IPS-NIHi7 (cell line): ENCODE measurements around the gene RAB3A.
"Not testable (repeated sequence)": the region's sequence is repeated elsewhere in the genome, so short reads cannot be mapped to it uniquely, and the experiment has no call there.

ENCODE experiments used
- DNase-seq: peaks from one replicate; pipeline ENCODE4 v3.0.0; 2012; ENCODE audit warnings: mixed read lengths; ENCODE audit errors: extremely low spot score

The RAB3A gene

GRCh38 chr19:18168673-18169381, 35.0 kb downstream of the RAB3A start:
- DNase-seq, result no peak

DNA sequence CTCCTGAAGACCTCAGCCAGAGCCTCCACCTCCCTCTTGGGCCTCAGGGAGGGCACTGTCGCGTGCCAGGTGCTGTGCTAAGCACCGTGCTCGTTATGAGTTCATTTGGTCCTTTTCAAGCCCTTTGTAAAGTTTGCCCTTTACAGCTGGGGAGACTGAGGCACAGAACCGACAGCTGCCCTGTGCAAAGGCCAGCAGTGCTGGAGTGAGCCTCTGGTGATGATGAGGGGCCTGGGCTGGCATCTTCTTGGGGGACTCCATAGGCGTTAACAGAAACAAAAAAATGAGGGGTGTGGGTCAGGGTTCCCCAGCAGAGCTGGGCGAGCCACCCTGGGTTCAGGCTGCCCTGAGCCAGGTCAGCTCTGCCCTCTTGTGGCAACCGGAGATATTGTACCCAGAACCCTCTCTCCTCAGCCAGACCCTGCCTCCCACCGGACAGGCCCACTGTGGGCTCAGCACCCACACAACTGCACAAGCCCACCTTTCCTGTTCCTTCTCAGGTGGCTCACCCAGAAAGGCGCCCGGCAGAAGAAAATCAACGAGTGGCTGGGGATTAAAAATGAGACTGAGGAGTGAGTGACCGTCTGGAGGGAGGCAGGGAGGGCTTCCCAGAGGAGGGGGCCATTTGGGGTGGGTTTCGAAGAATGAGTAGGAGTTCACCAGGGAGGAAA, 35.7 kb downstream of the RAB3A start:
- DNase-seq, result peak; percentile 87

DNA sequence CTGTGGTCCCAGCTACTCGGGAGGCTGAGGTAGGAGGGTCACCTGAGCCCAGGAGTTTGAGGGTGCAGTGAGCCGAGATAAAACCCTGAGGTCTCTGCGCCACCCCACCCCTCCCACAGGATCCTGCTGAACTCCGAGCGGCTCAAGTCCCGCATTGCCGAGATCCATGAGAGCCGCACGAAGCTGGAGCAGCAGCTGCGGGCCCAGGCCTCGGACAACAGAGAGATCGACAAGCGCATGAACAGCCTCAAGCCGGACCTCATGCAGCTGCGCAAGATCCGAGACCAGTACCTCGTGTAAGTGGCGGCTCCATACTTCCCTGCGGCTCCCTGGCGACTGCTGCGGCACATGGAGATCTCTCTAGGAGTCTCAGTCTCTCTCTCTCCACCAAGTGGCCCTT, 36.8 kb downstream of the RAB3A start:
- DNase-seq, result no peak

GRCh38 chr19:18165794-18166544, 37.9 kb downstream of the RAB3A start:
- DNase-seq, result no peak

GRCh38 chr19:18164072-18164471, 39.8 kb downstream of the RAB3A start:
- no peak for DNase-seq

GRCh38 chr19:18161636-18162002, 42.2 kb downstream of the RAB3A start:
- DNase-seq, result no peak

- DNase-seq, result peak; percentile 95
Observed at GRCh38 chr19:18160971-18161635, 42.7 kb downstream of the RAB3A start.

DNA sequence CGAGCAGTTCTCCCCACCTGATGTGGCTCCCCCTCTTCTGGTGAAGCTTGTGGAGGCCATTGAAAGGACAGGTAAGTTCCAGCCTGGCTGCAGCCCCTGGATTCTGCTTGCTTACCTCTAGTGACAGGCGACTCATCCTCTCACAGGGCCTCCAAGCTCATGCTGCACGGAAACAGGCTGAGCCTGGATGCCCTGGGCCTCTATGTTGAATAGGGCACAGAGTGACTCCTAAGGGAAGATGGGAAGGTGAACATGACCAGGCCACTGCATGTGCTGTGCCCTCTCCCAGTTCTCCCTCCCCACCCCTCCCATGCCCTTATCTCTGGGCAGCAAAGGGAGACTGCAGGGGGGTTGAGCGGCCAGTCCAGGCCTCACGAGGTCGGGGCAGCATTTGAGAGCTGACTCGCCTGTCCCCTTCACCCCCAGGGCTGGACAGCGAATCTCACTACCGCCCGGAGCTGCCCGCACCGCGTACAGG, 43.3 kb downstream of the RAB3A start:
- DNase-seq, result no peak

- DNase-seq, result no peak
Observed at GRCh38 chr19:18159810-18160209, 44.0 kb downstream of the RAB3A start.

DNA sequence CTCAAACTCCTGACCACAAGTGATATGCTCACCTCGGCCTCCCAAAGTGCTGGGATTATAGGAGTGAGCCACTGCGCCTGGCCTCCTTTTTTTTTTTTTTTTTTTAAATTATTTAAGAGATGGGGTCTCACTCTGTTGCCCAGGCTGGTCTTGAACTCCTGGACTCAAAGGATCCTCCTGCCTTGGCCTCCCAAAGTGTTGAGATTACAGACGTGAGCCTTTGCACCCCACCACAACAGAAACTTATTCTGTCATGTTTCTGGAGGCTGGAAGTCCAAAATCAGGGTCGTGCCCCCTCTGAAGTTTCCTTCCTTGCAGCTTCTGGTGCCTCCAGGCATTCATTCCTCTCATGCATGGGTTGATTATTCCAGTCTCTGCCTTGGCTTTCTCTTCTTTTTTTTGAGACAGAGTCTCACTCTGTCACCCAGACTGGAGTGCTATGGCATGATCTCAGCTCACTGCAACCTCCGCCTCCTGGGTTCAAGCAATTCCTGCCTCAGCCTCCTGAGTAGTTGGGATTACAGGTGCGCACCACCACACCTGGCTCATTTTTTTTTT, 44.7 kb downstream of the RAB3A start:
- not testable (repeated sequence) for DNase-seq

- DNase-seq, result no peak
Observed at GRCh38 chr19:18158467-18158866, 45.4 kb downstream of the RAB3A start.

- peak; percentile 53 for DNase-seq
Observed at GRCh38 chr19:18157465-18158063, 46.3 kb downstream of the RAB3A start.

GRCh38 chr19:18156841-18157464, 46.9 kb downstream of the RAB3A start:
- DNase-seq, result no peak

DNA sequence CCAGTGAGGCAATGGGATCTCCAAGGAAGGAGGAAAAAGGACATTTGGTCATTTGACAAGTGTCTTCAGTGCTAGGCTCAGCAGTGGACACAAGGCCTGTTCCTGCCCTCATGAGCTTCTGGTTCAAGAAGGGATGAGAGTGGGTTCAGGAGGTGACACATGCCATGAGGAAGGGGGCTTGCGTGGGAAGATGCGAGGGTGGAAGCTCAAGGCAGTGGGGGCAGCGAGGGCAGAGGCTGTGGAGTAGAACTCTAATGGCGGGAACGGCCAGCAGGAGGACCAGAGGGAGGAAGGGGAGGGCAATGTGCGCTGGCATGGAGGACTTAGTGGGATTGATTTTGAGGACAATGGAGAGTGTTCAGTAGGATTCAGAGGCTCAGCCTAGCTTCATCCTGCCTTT, 47.6 kb downstream of the RAB3A start:
- no peak for DNase-seq

DNA sequence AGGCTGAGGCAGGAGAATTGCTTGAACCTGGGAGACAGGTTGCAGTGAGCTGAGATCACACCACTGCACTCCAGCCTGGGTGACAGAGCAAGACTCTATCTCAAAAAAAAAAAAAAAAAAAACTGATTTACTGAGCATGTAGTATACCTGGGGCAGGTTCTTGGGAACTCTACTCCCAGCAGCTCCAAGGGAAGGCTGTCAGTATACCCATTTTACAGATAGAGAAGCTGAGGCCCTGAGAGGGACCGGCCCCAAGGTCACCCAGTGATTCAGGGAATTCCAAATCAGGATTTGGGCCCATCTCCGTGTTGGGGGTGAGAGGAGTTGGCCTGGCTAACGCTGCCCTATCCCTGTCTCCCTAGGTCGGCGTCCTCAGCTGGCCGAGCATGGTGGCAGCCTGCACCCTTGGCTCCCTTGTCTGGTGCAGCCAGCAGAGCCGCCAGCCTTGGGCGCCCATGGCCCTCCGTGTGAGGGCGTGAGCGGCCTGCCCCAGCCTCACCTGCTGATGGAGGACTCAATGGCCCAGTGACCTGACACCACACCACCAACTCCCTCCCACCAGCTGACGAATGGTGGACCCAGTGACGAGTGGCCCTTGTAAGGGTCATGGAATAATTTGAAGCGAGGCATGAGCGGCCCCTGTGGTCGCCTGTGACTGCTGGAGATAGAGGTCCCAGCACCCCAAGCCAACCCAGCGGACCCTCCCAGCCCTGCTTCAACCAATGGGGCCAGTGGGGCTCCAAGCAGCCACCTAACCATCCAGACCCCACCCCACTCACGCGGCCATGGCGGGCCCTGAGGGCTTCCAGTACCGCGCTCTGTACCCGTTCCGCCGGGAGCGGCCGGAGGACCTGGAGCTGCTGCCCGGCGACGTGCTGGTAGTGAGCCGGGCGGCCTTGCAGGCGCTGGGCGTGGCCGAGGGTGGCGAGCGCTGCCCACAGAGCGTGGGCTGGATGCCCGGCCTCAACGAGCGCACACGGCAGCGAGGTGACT, 48.5 kb downstream of the RAB3A start:
- no peak for DNase-seq

GRCh38 chr19:18153556-18154134, 50.2 kb downstream of the RAB3A start:
- no peak for DNase-seq

GRCh38 chr19:18152817-18153555, 50.9 kb downstream of the RAB3A start, which contains the start of gene PIK3R2:
Gene PIK3R2 (plus strand): TSS chr19:18153163. CDS start chr19:18155880, 2,717 bp downstream.
- DNase-seq, result peak; percentile 99

- DNase-seq, result peak; percentile 100
Observed at GRCh38 chr19:18152442-18152816, 51.4 kb downstream of the RAB3A start.
